H9 (cell line): ENCODE measurements around the gene PIGB. TPM values are rescaled to one million over a fixed set of nuclear protein-coding genes. Genes with fewer than 3 reads are reported as not detected.
"Not testable (repeated sequence)": the region's sequence is repeated elsewhere in the genome, so short reads cannot be mapped to it uniquely, and the experiment has no call there.

ENCODE experiments used
- DNase-seq: peaks from one replicate; pipeline ENCODE4 v3.0.0-alpha.2; 2017
- H2AFZ ChIP-seq: one replicate; pipeline ENCODE4 v1.6.1; 2013; ENCODE audit warnings: mild to moderate bottlenecking, low read length, control low read depth, moderate library complexity
- H2AK5ac ChIP-seq: 2 replicates; pipeline ENCODE4 v1.6.1; 2013; ENCODE audit warnings: low read length, control low read depth, mixed read lengths; ENCODE audit not compliant: insufficient read length
- H2BK120ac ChIP-seq: one replicate; pipeline ENCODE4 v1.6.1; 2013; ENCODE audit warnings: low read depth, mild to moderate bottlenecking, low read length, control low read depth, inconsistent platforms; ENCODE audit not compliant: poor library complexity, severe bottlenecking
- H2BK12ac ChIP-seq: 2 replicates; pipeline ENCODE4 v1.6.1; 2013; ENCODE audit warnings: low read length, control low read depth, mixed read lengths, low read depth; ENCODE audit not compliant: insufficient read length
- H2BK15ac ChIP-seq: 2 replicates; pipeline ENCODE4 v1.6.1; 2013; ENCODE audit warnings: low read depth, low read length, control low read depth
- H2BK20ac ChIP-seq: one replicate; pipeline ENCODE4 v1.6.1; 2013; ENCODE audit warnings: low read depth, mild to moderate bottlenecking, low read length, control low read depth, inconsistent platforms; ENCODE audit not compliant: poor library complexity, severe bottlenecking
- H2BK5ac ChIP-seq: 2 replicates; pipeline ENCODE4 v1.6.1; 2013; ENCODE audit warnings: low read length, control low read depth, mixed read lengths; ENCODE audit not compliant: insufficient read length
- H3K14ac ChIP-seq: 2 replicates; pipeline ENCODE4 v1.6.1; 2013; ENCODE audit warnings: low read length, control low read depth; ENCODE audit not compliant: insufficient read depth
- H3K18ac ChIP-seq: 2 replicates; pipeline ENCODE4 v1.6.1; 2013; ENCODE audit warnings: low read depth, mild to moderate bottlenecking, mixed read lengths, low read length, control low read depth; ENCODE audit not compliant: insufficient read length
- H3K23ac ChIP-seq: 2 replicates; pipeline ENCODE4 v1.6.1; 2013; ENCODE audit warnings: low read length, control low read depth, mixed read lengths, low read depth; ENCODE audit not compliant: insufficient read length
- H3K23me2 ChIP-seq: 2 replicates; pipeline ENCODE4 v1.6.1; 2013; ENCODE audit warnings: low read depth, mild to moderate bottlenecking, mixed read lengths, low read length, control low read depth; ENCODE audit not compliant: insufficient read length, poor library complexity, severe bottlenecking
- H3K27ac ChIP-seq: 2 replicates; pipeline ENCODE4 v1.5.1; 2013; ENCODE audit warnings: low read length, control low read depth, mixed read lengths, low read depth; ENCODE audit not compliant: insufficient read length
- H3K27me3 ChIP-seq: 2 replicates; pipeline ENCODE4 v1.6.1; 2013; ENCODE audit warnings: low read length, control low read depth, inconsistent platforms; ENCODE audit not compliant: insufficient read depth
- H3K4ac ChIP-seq: 2 replicates; pipeline ENCODE4 v1.6.1; 2013; ENCODE audit warnings: low read depth, mild to moderate bottlenecking, control low read depth, inconsistent platforms, low read length, moderate library complexity
- H3K4me1 ChIP-seq: 2 replicates; pipeline ENCODE4 v1.6.1; 2013; ENCODE audit warnings: low read length, control low read depth, inconsistent platforms; ENCODE audit not compliant: insufficient read depth
- H3K4me2 ChIP-seq: 2 replicates; pipeline ENCODE4 v1.6.1; 2013; ENCODE audit warnings: low read length, control low read depth, mixed read lengths; ENCODE audit not compliant: insufficient read length, insufficient read depth
- H3K56ac ChIP-seq: 2 replicates; pipeline ENCODE4 v1.6.1; 2013; ENCODE audit warnings: low read depth, mild to moderate bottlenecking, mixed read lengths, low read length, control low read depth; ENCODE audit not compliant: insufficient read length
- H3K79me1 ChIP-seq: 2 replicates; pipeline ENCODE4 v1.6.1; 2013; ENCODE audit warnings: low read depth, mild to moderate bottlenecking, moderate library complexity, low read length, control low read depth, inconsistent platforms; ENCODE audit not compliant: insufficient read depth, poor library complexity, severe bottlenecking
- H3K79me2 ChIP-seq: 2 replicates; pipeline ENCODE4 v1.6.1; 2013; ENCODE audit warnings: low read length, control low read depth, inconsistent platforms; ENCODE audit not compliant: insufficient read depth
- H3K9ac ChIP-seq: 2 replicates; pipeline ENCODE4 v1.6.1; 2013; ENCODE audit warnings: low read length, control low read depth, mixed read lengths; ENCODE audit not compliant: insufficient read length; ENCODE audit errors: extremely low read depth
- H3K9me3 ChIP-seq: one replicate; pipeline ENCODE4 v1.6.1; 2013; ENCODE audit warnings: low read depth, low read length, inconsistent platforms; ENCODE audit not compliant: control insufficient read depth
- H3T11ph ChIP-seq: one replicate; pipeline ENCODE4 v1.6.1; 2013; ENCODE audit warnings: mild to moderate bottlenecking, low read length, control low read depth, inconsistent platforms
- H4K20me1 ChIP-seq: one replicate; pipeline ENCODE4 v1.6.1; 2013; ENCODE audit not compliant: control insufficient read depth, insufficient read length, insufficient read depth
- H4K5ac ChIP-seq: 2 replicates; pipeline ENCODE4 v1.6.1; 2013; ENCODE audit warnings: low read depth, mild to moderate bottlenecking, mixed read lengths, low read length, control low read depth; ENCODE audit not compliant: insufficient read length
- H4K8ac ChIP-seq: replicated peaks from 2 replicates; pipeline ENCODE4 v1.6.1; 2013; ENCODE audit warnings: low read length, control low read depth, mixed read lengths, low read depth; ENCODE audit not compliant: insufficient read length
- H4K91ac ChIP-seq: 2 replicates; pipeline ENCODE4 v1.6.1; 2013; ENCODE audit warnings: low read depth, mild to moderate bottlenecking, moderate library complexity, mixed read lengths, low read length, control low read depth; ENCODE audit not compliant: insufficient read length
- H3K27ac Mint-ChIP-seq, 3 experiments: 2 replicates in 2 of 3; 3 replicates in 1 of 3; pipeline ENCODE4 v1.8.0; 2020 to 2021; ENCODE audit warnings: mixed read lengths in 3 of 3, mild to moderate bottlenecking in 1 of 3, moderate library complexity in 1 of 3
- H3K27me3 Mint-ChIP-seq: 2 replicates; pipeline ENCODE4 v1.8.0; 2021; ENCODE audit warnings: low read depth, mild to moderate bottlenecking, moderate library complexity, mixed read lengths
- H3K36me3 Mint-ChIP-seq, 3 experiments: 2 replicates in 2 of 3; 3 replicates in 1 of 3; pipeline ENCODE4 v1.8.0; 2020 to 2021; ENCODE audit warnings: low read depth in 3 of 3, mixed read lengths in 3 of 3; ENCODE audit not compliant: insufficient read depth in 1 of 3
- H3K4me1 Mint-ChIP-seq, 2 experiments: 2 replicates each; pipeline ENCODE4 v1.8.0; 2020; ENCODE audit warnings: mixed read lengths in 2 of 2
- H3K4me3 Mint-ChIP-seq, 2 experiments: 2 replicates in 1 of 2; 3 replicates in 1 of 2; pipeline ENCODE4 v1.8.0; 2020 to 2021; ENCODE audit warnings: mild to moderate bottlenecking in 2 of 2, mixed read lengths in 2 of 2, moderate library complexity in 1 of 2
- H3K9me3 Mint-ChIP-seq, 2 experiments: 2 replicates in 1 of 2; 3 replicates in 1 of 2; pipeline ENCODE4 v1.8.0; 2020; ENCODE audit warnings: mild to moderate bottlenecking in 2 of 2, mixed read lengths in 2 of 2, moderate library complexity in 1 of 2
- WGBS: extraction: QIAGEN DNeasy Blood & Tissue Kit; methylation state at CpG from one replicate; pipeline ENCODE4 v1.1.7; 2013; ENCODE audit warnings: missing lambda C conversion rate, low lambda C conversion rate, mixed read lengths; ENCODE audit not compliant: insufficient read length; ENCODE audit errors: extremely low coverage; 5-methylcytosine and 5-hydroxymethylcytosine counted together
- total RNA-seq: library from RNA; stranded (reverse); gene quantifications from 2 replicates; pipeline ENCODE4 v1.2.1, GENCODE V29; 2021
- TF ChIP-seq, protein P1 (sequence below): fragments of 200-600 bp; sonication (generic); conservative IDR thresholded peaks from 3 replicates; pipeline ENCODE4 v1.8.0; 2021; ENCODE audit warnings: antibody characterized with exemption, mild to moderate bottlenecking

Gene PIGB
- total RNA-seq, 1 experiment from 2014 or later: 6.7 TPM

GRCh38 chr15:55279746-55280351, 39.2 kb upstream of the PIGB start:
- H2BK5ac ChIP-seq: no peak overlapping the region
- no peaks in the 10 kb centered on the region for H3K4me1 ChIP-seq
- Mint-ChIP-seq H3K4me1 (peaks cover 6 to 8% of the 10 kb centered on the region in 2 experiments; a peak in 2 of 4 replicates), H3K27ac (peak overlapping the region in 1 of 3 experiments; percentile 73; a peak in 1 of 7 replicates), H3K27me3 (no peaks in the 10 kb centered on the region), H3K36me3 (no peaks in the 10 kb centered on the region; a peak in 1 of 7 replicates), H3K9me3 (no peaks in the 10 kb centered on the region), H3K4me3 (no peak overlapping the region)
- no peaks in the 10 kb centered on the region for H3K79me1 ChIP-seq
- H2BK15ac ChIP-seq: no peak overlapping the region
- H3K4me2 ChIP-seq: no peak overlapping the region
- H3K56ac ChIP-seq: no peak overlapping the region
- TF ChIP-seq, protein P1, sequence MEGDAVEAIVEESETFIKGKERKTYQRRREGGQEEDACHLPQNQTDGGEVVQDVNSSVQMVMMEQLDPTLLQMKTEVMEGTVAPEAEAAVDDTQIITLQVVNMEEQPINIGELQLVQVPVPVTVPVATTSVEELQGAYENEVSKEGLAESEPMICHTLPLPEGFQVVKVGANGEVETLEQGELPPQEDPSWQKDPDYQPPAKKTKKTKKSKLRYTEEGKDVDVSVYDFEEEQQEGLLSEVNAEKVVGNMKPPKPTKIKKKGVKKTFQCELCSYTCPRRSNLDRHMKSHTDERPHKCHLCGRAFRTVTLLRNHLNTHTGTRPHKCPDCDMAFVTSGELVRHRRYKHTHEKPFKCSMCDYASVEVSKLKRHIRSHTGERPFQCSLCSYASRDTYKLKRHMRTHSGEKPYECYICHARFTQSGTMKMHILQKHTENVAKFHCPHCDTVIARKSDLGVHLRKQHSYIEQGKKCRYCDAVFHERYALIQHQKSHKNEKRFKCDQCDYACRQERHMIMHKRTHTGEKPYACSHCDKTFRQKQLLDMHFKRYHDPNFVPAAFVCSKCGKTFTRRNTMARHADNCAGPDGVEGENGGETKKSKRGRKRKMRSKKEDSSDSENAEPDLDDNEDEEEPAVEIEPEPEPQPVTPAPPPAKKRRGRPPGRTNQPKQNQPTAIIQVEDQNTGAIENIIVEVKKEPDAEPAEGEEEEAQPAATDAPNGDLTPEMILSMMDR: no peak
- H2BK12ac ChIP-seq: no peak overlapping the region
- H2AK5ac ChIP-seq: no peak overlapping the region
- H3K9me3 ChIP-seq: no peaks in the 10 kb centered on the region
- H2BK20ac ChIP-seq: no peak overlapping the region
- H3K27me3 ChIP-seq: no peaks in the 10 kb centered on the region
- no peaks in the 10 kb centered on the region for H4K20me1 ChIP-seq
- no peak overlapping the region for H4K5ac ChIP-seq
- no peak overlapping the region for H3K14ac ChIP-seq
- H3K9ac ChIP-seq: no peak overlapping the region
- no peak overlapping the region for H3K4ac ChIP-seq
- no peak overlapping the region for H3K18ac ChIP-seq
- no peaks in the 10 kb centered on the region for H3K23me2 ChIP-seq
- no peak overlapping the region for H2BK120ac ChIP-seq
- H4K8ac ChIP-seq: no peak overlapping the region
- no CpG with 5 or more reads among the region's 4 CpGs for WGBS
- no peak overlapping the region for H3K23ac ChIP-seq
- H3K27ac ChIP-seq: no peak overlapping the region
- H2AFZ ChIP-seq: no peak overlapping the region
- H3T11ph ChIP-seq: no peak overlapping the region
- no peak overlapping the region for H4K91ac ChIP-seq
- no peaks in the 10 kb centered on the region for H3K79me2 ChIP-seq
- DNase-seq: no peak

DNA sequence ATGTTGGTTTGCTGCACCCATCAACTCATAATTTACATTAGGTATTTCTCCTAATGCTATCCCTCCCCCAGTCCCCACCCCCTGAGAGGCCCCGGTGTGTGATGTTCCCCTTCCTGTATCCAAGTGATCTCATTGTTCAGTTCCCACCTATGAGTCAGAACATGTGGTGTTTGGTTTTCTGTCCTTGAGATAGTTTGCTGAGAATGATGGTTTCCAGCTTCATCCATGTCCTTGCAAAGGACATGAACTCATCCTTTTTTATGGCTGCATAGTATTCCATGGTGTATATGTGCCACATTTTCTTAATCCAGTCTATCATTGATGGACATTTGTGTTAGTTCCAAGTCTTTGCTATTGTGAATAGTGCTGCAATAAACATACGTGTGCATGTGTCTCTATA, 38.4 kb upstream of the PIGB start:
- not testable (repeated sequence) for H2BK120ac ChIP-seq, DNase-seq, H2BK5ac ChIP-seq, H3K9me3 Mint-ChIP-seq, H3K4me1 Mint-ChIP-seq, H2BK20ac ChIP-seq, H3K18ac ChIP-seq, H3T11ph ChIP-seq, H4K8ac ChIP-seq, H4K91ac ChIP-seq, H4K5ac ChIP-seq, H3K56ac ChIP-seq, H3K4me3 Mint-ChIP-seq, H3K79me2 ChIP-seq, H2AFZ ChIP-seq, H3K4ac ChIP-seq, H3K36me3 Mint-ChIP-seq, H3K9ac ChIP-seq, H2AK5ac ChIP-seq, H3K79me1 ChIP-seq, H3K23ac ChIP-seq, H3K4me2 ChIP-seq, H3K4me1 ChIP-seq, H3K27me3 Mint-ChIP-seq, H4K20me1 ChIP-seq, H2BK12ac ChIP-seq, H3K23me2 ChIP-seq, H3K14ac ChIP-seq, H3K27me3 ChIP-seq, H2BK15ac ChIP-seq, H3K27ac ChIP-seq, H3K27ac Mint-ChIP-seq, H3K9me3 ChIP-seq
- WGBS: no CpG with 5 or more reads among the region's 2 CpGs
